SH-SY5Y (cell line): ENCODE results near the gene ZNRF1.

Experiments used
- GATA2 ChIP-seq: IDR thresholded peaks from 2 replicates; pipeline ENCODE4 v1.6.1; 2011; ENCODE audit warnings: mild to moderate bottlenecking, low read depth, low read length
- GATA3 ChIP-seq: IDR thresholded peaks from 2 replicates; pipeline ENCODE4 v1.6.1; 2011; ENCODE audit warnings: low read depth, mild to moderate bottlenecking, low read length, moderate library complexity

ZNRF1 gene

GRCh38 chr16:75110637-75111513 is 112.1 kb downstream of the ZNRF1 start:
- TF ChIP-seq GATA3 (no peak), GATA2 (no peak)

- no peak for TF ChIP-seq GATA3
- TF ChIP-seq GATA2, result no peak
These were observed 112.7 kb downstream of the ZNRF1 start for GRCh38 chr16:75111514-75111940.

DNA sequence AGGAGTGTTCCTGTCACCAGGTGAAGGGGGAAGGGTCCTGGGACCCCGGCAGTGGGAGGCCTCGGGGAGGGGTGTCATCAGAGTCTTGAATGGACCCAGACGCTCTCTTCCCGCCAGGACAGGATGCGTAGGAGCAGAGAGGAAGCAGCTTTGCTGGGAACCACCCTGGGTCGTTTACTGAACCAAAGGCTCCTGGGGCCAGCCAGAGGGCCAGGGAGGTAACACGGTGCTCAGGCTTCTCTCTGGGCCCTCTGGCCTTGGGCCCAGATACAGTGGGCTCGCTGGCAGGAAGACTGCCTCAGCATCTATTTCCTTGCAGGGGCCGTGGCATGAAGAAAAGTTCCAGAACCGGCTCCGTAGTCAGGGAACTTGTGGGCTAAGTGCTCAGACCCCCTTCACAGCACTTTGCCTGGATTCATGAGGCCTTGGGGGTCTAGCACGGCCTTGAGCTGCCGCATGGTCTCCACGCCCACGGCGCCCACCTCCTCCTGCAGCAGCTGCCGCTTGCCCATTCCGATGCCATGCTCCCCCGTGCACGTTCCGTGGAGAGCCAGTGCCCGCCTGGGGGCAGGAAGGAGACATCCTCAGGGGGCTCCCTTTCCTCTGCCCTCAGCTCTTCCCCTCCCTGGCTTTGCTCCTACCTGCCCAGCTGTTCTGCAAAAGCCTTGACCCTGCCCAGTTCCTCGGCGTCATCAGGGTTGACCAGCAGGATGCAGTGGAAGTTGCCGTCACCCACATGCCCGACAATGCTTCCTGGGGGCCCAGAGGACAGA is 113.3 kb downstream of the ZNRF1 start:
- TF ChIP-seq GATA3, result no peak

- no peak for TF ChIP-seq GATA3
These were observed 114.1 kb downstream of the ZNRF1 start for GRCh38 chr16:75112734-75113491.

DNA sequence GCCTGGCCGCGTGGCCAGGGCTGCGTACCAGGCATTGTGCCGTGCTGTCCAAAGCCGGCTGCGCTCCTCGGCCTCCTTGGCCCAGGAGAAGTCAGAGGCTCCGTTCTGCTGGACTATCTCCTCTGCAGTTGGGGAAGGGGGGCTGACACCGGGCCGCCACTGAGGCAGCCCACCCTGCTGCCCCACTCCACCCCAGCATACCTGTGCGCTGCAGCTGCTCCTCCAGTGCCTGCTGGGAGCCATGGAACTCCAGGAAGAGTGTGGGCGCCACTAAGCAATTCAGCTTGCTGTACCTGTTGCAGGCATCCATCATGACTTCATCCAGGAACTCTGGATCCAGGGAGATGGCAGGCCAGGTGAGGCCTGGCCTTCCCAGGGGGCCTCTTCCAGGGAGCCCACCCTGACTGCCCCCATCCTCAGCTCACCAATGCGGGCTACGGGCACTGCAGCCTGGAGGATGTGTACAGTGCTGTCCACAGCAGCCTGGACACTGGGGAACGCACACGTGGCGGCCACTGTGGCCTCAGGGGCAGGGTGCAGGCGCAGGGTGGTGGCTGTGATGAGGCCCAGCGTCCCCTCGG is 114.8 kb downstream of the ZNRF1 start:
- TF ChIP-seq GATA2 (no peak), GATA3 (no peak)

GRCh38 chr16:75114179-75114945 is 115.5 kb downstream of the ZNRF1 start:
- TF ChIP-seq GATA3 (no peak), GATA2 (no peak)

DNA sequence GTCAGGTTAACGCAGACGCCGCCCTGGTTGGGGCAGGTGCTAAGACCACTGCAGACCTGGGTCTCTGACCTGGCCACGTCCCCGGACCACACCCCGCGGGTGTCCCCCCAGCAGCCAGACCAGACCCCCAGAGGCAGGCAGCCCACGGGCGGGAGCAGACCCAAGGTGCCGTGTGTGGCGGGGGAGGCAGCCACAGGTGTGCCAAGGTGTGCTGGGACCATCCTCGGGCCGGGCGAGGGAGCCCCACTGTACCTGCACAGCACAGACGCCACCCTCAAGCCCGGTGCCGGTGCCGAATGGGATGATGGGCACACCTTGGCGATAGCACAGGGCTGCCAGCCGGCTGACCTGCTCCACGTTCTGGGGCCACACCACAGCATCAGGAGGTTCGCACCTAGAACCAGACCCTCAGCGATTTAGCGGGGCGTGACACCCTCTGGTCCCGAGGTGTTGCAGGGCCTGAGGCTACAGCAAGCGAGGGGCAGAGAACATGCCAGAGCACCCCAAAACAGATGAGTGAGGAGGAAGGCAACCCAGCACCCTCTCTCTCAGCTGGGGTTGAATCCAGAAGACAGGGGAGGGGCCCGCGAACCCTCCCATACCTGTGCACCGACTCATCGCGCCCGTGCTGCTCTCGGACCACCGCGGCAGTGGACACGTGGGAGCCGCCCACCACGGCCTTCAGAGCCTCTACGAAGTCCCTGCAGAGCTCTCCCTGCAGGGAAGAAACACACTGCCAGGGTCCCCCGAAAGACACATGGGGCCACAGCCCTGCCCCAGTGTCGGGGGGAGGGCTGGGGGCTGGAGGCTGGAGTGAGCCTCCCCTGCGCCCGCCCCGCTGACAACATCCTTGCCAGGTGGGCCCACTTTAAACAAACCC is 116.4 kb downstream of the ZNRF1 start:
- TF ChIP-seq GATA2 (no peak), GATA3 (no peak)

DNA sequence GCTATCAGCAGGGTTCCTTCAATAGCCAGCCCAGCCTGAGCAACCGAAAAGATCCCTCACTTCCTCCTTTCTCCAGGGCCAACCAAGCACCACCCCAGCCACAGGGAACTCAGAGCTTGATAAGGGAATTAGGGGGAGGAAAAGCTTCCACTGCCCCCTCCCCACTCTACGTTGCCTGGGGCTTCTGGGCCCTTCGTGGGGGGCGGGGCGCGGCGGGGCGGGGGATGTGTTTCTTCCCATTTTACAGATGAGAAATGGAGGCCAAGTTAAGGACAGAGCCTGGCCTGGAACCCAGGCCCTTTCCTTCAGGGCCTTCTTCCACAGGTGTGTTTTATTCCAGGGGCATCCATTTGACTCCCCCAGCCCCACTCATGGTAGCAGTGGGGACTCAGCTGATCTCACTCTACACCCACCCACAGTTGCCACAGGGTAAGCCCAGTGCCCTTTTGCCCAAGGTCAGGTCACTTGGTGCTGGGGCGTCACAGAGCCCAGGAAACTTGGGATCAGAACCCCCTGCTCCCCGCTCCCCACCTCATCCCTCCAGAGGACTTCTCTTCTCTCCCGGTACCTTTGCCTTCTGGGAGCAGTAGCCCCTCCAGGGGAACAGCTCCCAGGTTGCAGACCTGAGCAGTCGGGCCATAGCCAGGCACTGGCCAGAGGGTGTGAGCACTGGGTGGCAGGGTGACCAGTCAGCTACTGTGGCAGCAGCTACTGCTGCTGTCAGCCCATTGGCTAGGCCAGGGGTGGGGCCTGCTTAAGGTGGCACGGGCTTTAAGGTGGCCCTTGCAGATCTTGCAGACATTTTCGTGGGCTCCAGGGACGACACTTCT is 117.5 kb downstream of the ZNRF1 start, which contains the start of gene LDHD:
TSS of gene LDHD (minus strand) at position 700 of the 830 bp plus-strand sequence. CDS start at position 640, 60 bp downstream.
- TF ChIP-seq GATA3 (no peak), GATA2 (no peak)

DNA sequence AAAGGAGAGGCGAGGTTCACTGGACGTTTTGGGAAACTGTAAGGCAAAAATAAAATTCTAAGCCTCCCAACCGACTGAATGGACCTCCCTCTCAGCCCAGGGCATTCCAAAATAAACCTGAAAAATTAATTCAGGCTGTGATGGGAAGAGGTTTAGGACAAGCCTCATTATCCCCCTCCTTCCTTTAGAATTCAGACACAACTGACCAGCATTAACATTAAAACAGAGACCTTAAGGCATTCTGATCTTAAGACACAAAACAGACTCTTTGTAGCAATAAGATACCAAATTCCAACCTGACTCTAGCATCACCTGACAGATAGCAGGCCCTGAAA is 118.1 kb downstream of the ZNRF1 start:
- TF ChIP-seq GATA3 (no peak), GATA2 (no peak)

DNA sequence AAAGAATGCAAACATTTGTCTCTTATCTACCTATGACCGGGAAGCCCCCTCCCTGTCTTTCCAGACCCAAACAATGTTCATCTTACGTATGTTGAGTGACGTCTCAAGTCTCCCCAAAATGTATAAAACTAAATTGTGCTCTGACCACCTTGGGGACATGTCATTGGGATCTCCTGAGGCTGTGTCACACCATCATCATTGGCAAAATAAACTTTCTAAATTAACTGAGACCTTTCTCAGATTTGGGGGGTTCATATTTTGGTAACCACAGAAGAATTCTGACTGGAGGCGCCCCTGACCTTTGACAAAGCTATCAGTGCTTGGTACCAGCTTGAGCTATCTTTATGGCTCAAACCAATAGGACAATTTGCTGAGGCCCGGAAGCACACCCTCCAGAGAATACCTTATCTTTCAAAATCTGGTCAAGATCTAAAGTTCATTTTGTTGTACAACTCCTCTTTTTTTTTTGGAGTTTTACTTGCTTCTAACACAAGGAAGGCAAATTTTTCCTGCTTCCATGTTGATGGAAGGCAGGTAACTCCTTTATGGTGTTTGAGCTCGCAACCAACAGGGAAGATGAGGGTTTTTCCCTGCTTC is 120.2 kb downstream of the ZNRF1 start:
- TF ChIP-seq GATA3 (no peak), GATA2 (no peak)

GRCh38 chr16:75120253-75120652 is 121.4 kb downstream of the ZNRF1 start:
- no peak for TF ChIP-seq GATA2
- no peak for TF ChIP-seq GATA3
